ENCODE results near the gene RGR. TPM values are rescaled to one million over a fixed set of nuclear protein-coding genes. Genes with fewer than 3 reads are reported as not detected.

Gene RGR
- total RNA-seq, 1 experiment from 2014 or later: not detected

DNA sequence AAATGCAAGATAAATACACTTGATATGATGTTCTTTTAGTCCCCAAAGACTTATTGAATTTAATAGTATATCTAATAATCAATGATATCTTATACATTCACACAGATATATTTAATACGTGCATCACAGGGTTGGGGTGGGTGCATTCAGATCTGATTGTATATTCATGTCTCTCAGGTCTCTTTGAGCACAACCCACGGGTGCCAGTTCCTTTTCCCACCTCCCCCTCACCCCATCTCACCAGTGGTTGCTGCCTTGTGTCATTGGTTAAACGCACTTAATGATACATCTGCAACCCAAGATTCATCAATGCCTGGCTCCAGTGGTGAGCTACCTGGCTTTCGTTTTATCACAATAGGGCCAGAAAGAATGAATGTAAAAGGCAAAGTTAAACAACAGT lies 9.8 kb upstream of the RGR start:
- Histone ChIP-seq H4K20me1 (ENCODE audit: low read length) (no peaks in the 10 kb centered on the region), H3K9me3 (ENCODE audit: low read length) (no peaks in the 10 kb centered on the region), H3K79me2 (ENCODE audit: low read length) (no peaks in the 10 kb centered on the region), H3K9me2 (replicated peaks; ENCODE audit: low read length) (no peaks in the 10 kb centered on the region), H3K27me3 (ENCODE audit: low read length) (peaks cover 32% of the 10 kb centered on the region), H3K36me3 (ENCODE audit: low read depth, low read length) (no peaks in the 10 kb centered on the region), H3K4me2 (ENCODE audit: low read length) (no peak overlapping the region), H3F3A (ENCODE audit: low read length, unreplicated experiment) (no peaks in the 10 kb centered on the region), H3K9ac (ENCODE audit: low read length) (no peak overlapping the region), H3K4me1 (ENCODE audit: insufficient read depth, low read length) (no peaks in the 10 kb centered on the region), H2AFZ (ENCODE audit: low read length) (no peak overlapping the region), H3K4me3 (ENCODE audit: low read length) (no peak overlapping the region), H3K27ac (ENCODE audit: low read length) (no peak overlapping the region)
- intact Hi-C loops (cut with micrococcal nuclease): no loop called here
- ChIA-PET POLR2A (ENCODE audit: unreplicated experiment) (no interaction called here), CTCF (no interaction called here)
- TF ChIP-seq EZH2phosphoT487 (IDR thresholded peaks at IDR 0.05; ENCODE audit: borderline replicate concordance, low read length) (no peak), EZH2 (IDR thresholded peaks at IDR 0.05; ENCODE audit: low read length, unreplicated experiment) (no peak)
- TF ChIP-seq, protein P1, sequence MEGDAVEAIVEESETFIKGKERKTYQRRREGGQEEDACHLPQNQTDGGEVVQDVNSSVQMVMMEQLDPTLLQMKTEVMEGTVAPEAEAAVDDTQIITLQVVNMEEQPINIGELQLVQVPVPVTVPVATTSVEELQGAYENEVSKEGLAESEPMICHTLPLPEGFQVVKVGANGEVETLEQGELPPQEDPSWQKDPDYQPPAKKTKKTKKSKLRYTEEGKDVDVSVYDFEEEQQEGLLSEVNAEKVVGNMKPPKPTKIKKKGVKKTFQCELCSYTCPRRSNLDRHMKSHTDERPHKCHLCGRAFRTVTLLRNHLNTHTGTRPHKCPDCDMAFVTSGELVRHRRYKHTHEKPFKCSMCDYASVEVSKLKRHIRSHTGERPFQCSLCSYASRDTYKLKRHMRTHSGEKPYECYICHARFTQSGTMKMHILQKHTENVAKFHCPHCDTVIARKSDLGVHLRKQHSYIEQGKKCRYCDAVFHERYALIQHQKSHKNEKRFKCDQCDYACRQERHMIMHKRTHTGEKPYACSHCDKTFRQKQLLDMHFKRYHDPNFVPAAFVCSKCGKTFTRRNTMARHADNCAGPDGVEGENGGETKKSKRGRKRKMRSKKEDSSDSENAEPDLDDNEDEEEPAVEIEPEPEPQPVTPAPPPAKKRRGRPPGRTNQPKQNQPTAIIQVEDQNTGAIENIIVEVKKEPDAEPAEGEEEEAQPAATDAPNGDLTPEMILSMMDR (conservative IDR thresholded peaks at IDR 0.05; ENCODE audit: low read depth, low read length): no peak
- DNase-seq (no peak), ATAC-seq (no peak)
- BruUV-seq (replicated peaks): no TSS peak

DNA sequence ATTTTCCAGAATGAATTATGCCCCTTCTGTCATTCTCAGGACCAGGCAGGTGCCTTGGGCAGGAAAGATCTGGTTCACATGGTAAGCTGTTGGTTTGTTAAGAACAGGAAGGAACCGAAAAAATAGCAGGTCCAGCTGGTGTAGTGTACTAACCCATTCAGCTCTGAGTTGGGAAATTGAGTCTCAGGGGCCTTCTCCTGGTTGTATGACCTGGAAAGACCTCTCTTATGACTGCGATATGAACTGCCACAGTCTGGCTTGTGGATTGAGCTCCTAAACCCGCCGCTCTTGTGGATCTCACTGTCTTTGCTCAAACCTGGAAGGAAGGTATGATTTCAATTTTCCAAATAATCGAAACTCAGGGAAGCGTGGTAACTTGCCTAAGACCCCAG lies 8.1 kb upstream of the RGR start:
- no peak overlapping the region for H3K9ac ChIP-seq (ENCODE audit: low read length)

More for the DNA sequence above, 8.1 kb upstream of the RGR start:
- Histone ChIP-seq H3K4me3 (ENCODE audit: low read length) (no peak overlapping the region), H2AFZ (ENCODE audit: low read length) (no peak overlapping the region), H3K9me3 (ENCODE audit: low read length) (no peaks in the 10 kb centered on the region), H3K4me1 (ENCODE audit: insufficient read depth, low read length) (no peaks in the 10 kb centered on the region), H3F3A (ENCODE audit: low read length, unreplicated experiment) (no peaks in the 10 kb centered on the region), H4K20me1 (ENCODE audit: low read length) (no peaks in the 10 kb centered on the region), H3K27me3 (ENCODE audit: low read length) (peaks cover 22% of the 10 kb centered on the region), H3K27ac (ENCODE audit: low read length) (no peak overlapping the region), H3K79me2 (ENCODE audit: low read length) (no peaks in the 10 kb centered on the region), H3K9me2 (replicated peaks; ENCODE audit: low read length) (no peaks in the 10 kb centered on the region), H3K4me2 (ENCODE audit: low read length) (no peak overlapping the region), H3K36me3 (ENCODE audit: low read depth, low read length) (no peaks in the 10 kb centered on the region)
- CTCF ChIA-PET: no interaction called here
- ATAC-seq: no peak
- intact Hi-C loops (cut with micrococcal nuclease): no loop called here
- no TSS peak for BruUV-seq (replicated peaks)
- TF ChIP-seq EZH2phosphoT487 (IDR thresholded peaks at IDR 0.05; ENCODE audit: borderline replicate concordance, low read length) (no peak), EZH2 (IDR thresholded peaks at IDR 0.05; ENCODE audit: low read length, unreplicated experiment) (no peak)
- TF ChIP-seq, protein P1 (conservative IDR thresholded peaks at IDR 0.05; ENCODE audit: low read depth, low read length): no peak
- POLR2A ChIA-PET (ENCODE audit: unreplicated experiment): no interaction called here
- DNase-seq: no peak

All from PC-3 (cell line).